HCT116 (cell line): Measurements from ENCODE around the gene KDM4E. TPM values are rescaled to one million over a fixed set of nuclear protein-coding genes. Genes with fewer than 3 reads are reported as not detected.

Source experiments
- ATAC-seq: fragments of 200-7000 bp; cut with Tn5 transposase; 2 replicates; pipeline ENCODE4 v1.9.1; 2020; ENCODE audit warnings: mild to moderate bottlenecking, moderate library complexity
- BruUV-seq: library from RNA; stranded (reverse); fragments of 400-500 nt; replicated peaks from 2 replicates; lab custom pipeline; 2021; lab: Mats Ljungman, UMichigan
- CTCF ChIA-PET: fragments of 300-600 bp; sonication (Branson Sonifier 250); formaldehyde crosslinking; loops from one replicate; lab custom pipeline; 2021; ENCODE audit warnings: antibody characterized with exemption; lab: Charles Lee
- POLR2A ChIA-PET: fragments of 300-600, 350-600 bp; sonication (Branson Sonifier 250); formaldehyde crosslinking; loops from one replicate; lab custom pipeline; 2021; ENCODE audit warnings: antibody characterized with exemption; lab: Charles Lee
- RAD21 ChIA-PET, 2 experiments: fragments of 300-600 bp; sonication (Branson Sonifier 250); formaldehyde crosslinking; loops; one replicate each; lab custom pipeline; 2023; ENCODE audit warnings: low total read pairs in 2 of 2; ENCODE audit not compliant: uncharacterized antibody in 2 of 2, unreplicated experiment in 2 of 2, low non-redundant PET in 1 of 2; lab: Charles Lee
- DNase-seq: peaks from one replicate; pipeline ENCODE4 v3.0.0-alpha.2; 2010; ENCODE audit warnings: low read depth, low spot score
- H2AFZ ChIP-seq: fragments of 200-600 bp; shearing (Covaris generic), sonication (generic); 2 replicates; pipeline ENCODE4 v1.6.1; 2017; ENCODE audit warnings: low read depth, mixed run types, mixed read lengths, antibody characterized with exemption, low read length; ENCODE audit not compliant: poor library complexity, severe bottlenecking
- H3K27ac ChIP-seq: 2 replicates; pipeline ENCODE4 v1.5.1; 2012; ENCODE audit warnings: low read depth, low read length
- H3K27me3 ChIP-seq: fragments of 200-600 bp; sonication (generic); 2 replicates; pipeline ENCODE4 v1.6.1; 2016; ENCODE audit warnings: mixed run types, low read length, mixed read lengths; ENCODE audit not compliant: insufficient read depth
- H3K36me3 ChIP-seq, 2 experiments: fragments of 200-500 bp in 1 of 2; fragments of 200-600 bp in 1 of 2; sonication (Bioruptor generic) in 1 of 2; sonication (generic) in 1 of 2; 2 replicates each; pipeline versions ENCODE4 v1.5.1 to v1.6.1; 2014 to 2016; ENCODE audit warnings: low read length in 2 of 2, inconsistent platforms in 1 of 2, mixed read lengths in 1 of 2, mixed run types in 1 of 2; ENCODE audit not compliant: insufficient read depth in 2 of 2, control insufficient read depth in 1 of 2
- H3K4me1 ChIP-seq, 2 experiments: fragments of 200-600 bp in 1 of 2; sonication (generic) in 1 of 2; 2 replicates each; pipeline versions ENCODE4 v1.5.1 to v1.6.1; 2012 to 2017; ENCODE audit warnings: low read length in 2 of 2, inconsistent platforms in 1 of 2, mild to moderate bottlenecking in 1 of 2, mixed read lengths in 1 of 2, mixed run types in 1 of 2, moderate library complexity in 1 of 2; ENCODE audit not compliant: insufficient read depth in 2 of 2, control insufficient read depth in 1 of 2
- H3K4me2 ChIP-seq: fragments of 200-600 bp; sonication (generic); 2 replicates; pipeline ENCODE4 v1.6.1; 2017; ENCODE audit warnings: mixed run types, low read length, mixed read lengths
- H3K4me3 ChIP-seq, 2 experiments: fragments of 200-600 bp in 1 of 2; sonication (generic) in 1 of 2; replicated peaks in 1 of 2; 2 replicates each; pipeline ENCODE4 v1.5.1; 2011 to 2016; ENCODE audit warnings: low read length in 2 of 2, control low read depth in 1 of 2, low read depth in 1 of 2, mild to moderate bottlenecking in 1 of 2, mixed read lengths in 1 of 2, mixed run types in 1 of 2
- H3K79me2 ChIP-seq: fragments of 200-600 bp; sonication (generic); 2 replicates; pipeline ENCODE4 v1.6.1; 2017; ENCODE audit warnings: mild to moderate bottlenecking, mixed run types, low read length, moderate library complexity, mixed read lengths; ENCODE audit not compliant: insufficient read depth
- H3K9ac ChIP-seq: fragments of 200-600 bp; sonication (generic); 2 replicates; pipeline ENCODE4 v1.6.1; 2016; ENCODE audit warnings: low read length, mixed read lengths
- H3K9me2 ChIP-seq: fragments of 200-600 bp; sonication (generic), shearing (Covaris generic); 2 replicates; pipeline ENCODE4 v1.6.1; 2017; ENCODE audit warnings: mixed run types, mild to moderate bottlenecking, moderate library complexity; ENCODE audit not compliant: insufficient read depth
- H3K9me3 ChIP-seq, 2 experiments: fragments of 200-500 bp in 1 of 2; fragments of 200-600 bp in 1 of 2; sonication (Bioruptor generic) in 1 of 2; sonication (generic) in 1 of 2; 2 replicates each; pipeline ENCODE4 v1.6.1; 2014 to 2017; ENCODE audit warnings: low read length in 2 of 2, mixed read lengths in 2 of 2, inconsistent platforms in 1 of 2, low read depth in 1 of 2, mild to moderate bottlenecking in 1 of 2, mixed run types in 1 of 2, moderate library complexity in 1 of 2; ENCODE audit not compliant: control insufficient read depth in 1 of 2, insufficient read depth in 1 of 2
- H4K20me1 ChIP-seq: fragments of 200-600 bp; sonication (generic), shearing (Covaris generic); 2 replicates; pipeline ENCODE4 v1.6.1; 2017; ENCODE audit warnings: mixed run types, mild to moderate bottlenecking, moderate library complexity; ENCODE audit not compliant: insufficient read depth
- EGR1 ChIP-seq: IDR thresholded peaks from 2 replicates; pipeline ENCODE4 v1.6.1; 2012; ENCODE audit warnings: low read depth
- ELF1 ChIP-seq: IDR thresholded peaks from 2 replicates; pipeline ENCODE4 v1.6.1; 2012; ENCODE audit warnings: low read depth, borderline replicate concordance
- FOSL1 ChIP-seq: IDR thresholded peaks from 2 replicates; pipeline ENCODE4 v1.6.1; 2012; ENCODE audit warnings: low read depth
- JUND ChIP-seq: IDR thresholded peaks from 2 replicates; pipeline ENCODE4 v1.6.1; 2012
- POLR2AphosphoS5 ChIP-seq: IDR thresholded peaks from 2 replicates; pipeline ENCODE4 v1.6.1; 2011; ENCODE audit warnings: mild to moderate bottlenecking, low read depth, low read length, moderate library complexity
- SIN3A ChIP-seq: IDR thresholded peaks from 2 replicates; pipeline ENCODE4 v1.6.1; 2012; ENCODE audit warnings: low read depth
- SP1 ChIP-seq: IDR thresholded peaks from 2 replicates; pipeline ENCODE4 v1.6.1; 2012; ENCODE audit warnings: low read depth
- ZFX ChIP-seq: fragments of 450-650 bp; IDR thresholded peaks from 2 replicates; pipeline ENCODE4 v1.6.1; 2017
- ZNF274 ChIP-seq: fragments of 200-500 bp; sonication (Bioruptor generic); IDR thresholded peaks from 2 replicates; pipeline ENCODE4 v1.6.1; 2014; ENCODE audit warnings: mild to moderate bottlenecking, low read depth, low read length, inconsistent platforms
- intact Hi-C: fragments of 100-400 bp; cut with micrococcal nuclease; formaldehyde crosslinking; loops from 2 replicates; pipeline ENCODE4 v1.10.0; 2022
- total RNA-seq: library from RNA; stranded (reverse); gene quantifications from one replicate; pipeline ENCODE4 v1.2.1, GENCODE V29; 2021; ENCODE audit not compliant: unreplicated experiment

Gene KDM4E
- total RNA-seq, 1 experiment from 2014 or later: not detected

GRCh38 chr11:95066716-95067038 is 41.6 kb downstream of the KDM4E start, which contains the start of gene SRSF8:
Gene SRSF8, plus strand, starts transcription at chr11:95066919. Its CDS starts 308 bp downstream, at chr11:95067227.
- BruUV-seq: no TSS peak
- peak within 1 kb of the TSS; percentile 59 for H2AFZ ChIP-seq
- H3K27me3 ChIP-seq: no peaks in the 10 kb centered on the region
- no peaks in the 10 kb centered on the region for H3K36me3 ChIP-seq
- no peaks in the 10 kb centered on the region for H3K9me3 ChIP-seq
- intact Hi-C loops: loop anchor here (5.0 kb wide), 4 partner anchors 41 to 1361 kb away; partner anchors contain the start of gene FAM76B
- peak within 1 kb of the TSS; percentile 79 for H3K9ac ChIP-seq
- peaks cover 14 to 16% of the 10 kb centered on the region in 2 experiments for H3K4me1 ChIP-seq
- DNase-seq (peak; percentile 71), ATAC-seq (peak; percentile 68)
- H3K27ac ChIP-seq: peak within 1 kb of the TSS; percentile 96
- H3K4me2 ChIP-seq: peak within 1 kb of the TSS; percentile 79
- H4K20me1 ChIP-seq: no peaks in the 10 kb centered on the region
- CTCF ChIA-PET: interaction anchor here (0.8 to 3.4 kb wide), 10 partner anchors 10 to 93 kb away, joined by 3 to 23 read pairs (median 3); partner anchors contain the start of genes CWC15, ENDOD1 and KDM4D
- RAD21 ChIA-PET: interaction anchor here in 1 of 2 experiments (1.0 to 1.2 kb wide), 2 partner anchors 42 to 93 kb away, joined by 3 read pairs; partner anchors contain the start of genes CWC15 and KDM4D
- POLR2A ChIA-PET: interaction anchor here (0.6 to 3.1 kb wide), 19 partner anchors 8 to 724 kb away, joined by 3 to 36 read pairs (median 4); partner anchors contain the start of genes CEP57, CWC15, ENDOD1 and KDM4D
- H3K9me2 ChIP-seq: no peaks in the 10 kb centered on the region
- peak within 1 kb of the TSS; percentile 69 to 84 for H3K4me3 ChIP-seq
- TF ChIP-seq ELF1 (0 out of 2 replicates have a peak, but pooled peaks have one; percentile 13), JUND (0 out of 2 replicates have a peak, but pooled peaks have one; percentile 8), EGR1 (peak; percentile 0; the same call in 1 of the 2 replicates), ZFX (no peak), SIN3A (no peak; the same call in 1 of the 2 replicates), POLR2AphosphoS5 (0 out of 2 replicates have a peak, but pooled peaks have one; percentile 90), SP1 (peak; percentile 33), ZNF274 (no peak), FOSL1 (no peak)
- H3K79me2 ChIP-seq: peaks cover 26% of the 10 kb centered on the region
